Fibroblast of peridontal ligament (primary cell): ENCODE results near the gene CCNB1IP1.
"Not testable (repeated sequence)": the region's sequence is repeated elsewhere in the genome, so short reads cannot be mapped to it uniquely, and the experiment has no call there.

Source experiments
- DNase-seq: peaks from one replicate; pipeline ENCODE4 v3.0.0-alpha.2; 2010; ENCODE audit errors: extremely low read depth

Gene CCNB1IP1

GRCh38 chr14:20332431-20332787 is 670 bp downstream of the CCNB1IP1 start:
- peak; percentile 22 for DNase-seq

DNA sequence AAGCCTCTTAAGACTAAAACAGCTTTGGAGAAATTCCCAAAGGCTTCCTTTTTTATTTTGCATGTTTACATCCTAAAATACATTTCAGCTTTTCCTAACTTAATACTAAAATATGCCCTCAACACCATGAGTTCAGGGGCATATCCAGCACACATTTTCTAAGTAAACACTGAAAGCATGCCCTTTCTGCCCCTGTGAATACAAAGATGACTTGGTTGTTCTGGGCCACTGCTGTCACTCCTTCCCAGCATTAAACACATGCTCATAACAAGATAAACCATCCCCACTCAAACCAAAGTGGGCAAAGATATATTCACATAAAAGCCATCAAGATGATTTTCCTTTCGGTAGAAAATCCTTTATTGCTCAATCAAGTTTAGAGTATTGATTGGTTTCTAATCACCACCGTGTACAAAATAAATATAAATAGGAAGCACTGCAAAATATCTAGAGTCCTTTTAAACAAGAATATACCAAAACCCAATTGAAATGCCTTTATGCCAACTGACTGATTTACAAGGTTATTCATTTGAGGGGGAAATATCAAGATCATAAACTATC is 1.9 kb downstream of the CCNB1IP1 start:
- DNase-seq = no peak

DNA sequence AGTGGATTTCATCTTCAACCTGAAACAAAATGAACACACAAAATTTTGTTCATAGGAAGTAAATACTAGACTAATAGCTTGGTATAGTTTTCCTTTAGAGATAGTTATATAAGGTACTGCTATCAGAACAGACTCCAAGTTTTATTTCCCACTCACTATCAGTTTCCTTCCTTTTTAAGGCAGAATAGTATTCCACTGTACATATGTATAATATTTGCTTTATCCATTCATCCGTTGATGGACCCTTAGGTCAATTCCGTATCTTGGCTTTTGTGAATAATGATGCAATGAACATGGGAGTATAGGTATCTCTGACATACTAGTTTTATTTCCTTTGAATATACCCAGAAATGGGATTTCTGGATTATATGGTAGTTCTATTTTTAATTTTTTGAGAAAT is 3.7 kb downstream of the CCNB1IP1 start:
- no peak for DNase-seq

GRCh38 chr14:20328705-20329104 is 4.4 kb downstream of the CCNB1IP1 start:
- no peak for DNase-seq

GRCh38 chr14:20327005-20327869 is 5.8 kb downstream of the CCNB1IP1 start:
- DNase-seq = peak; percentile 85

DNA sequence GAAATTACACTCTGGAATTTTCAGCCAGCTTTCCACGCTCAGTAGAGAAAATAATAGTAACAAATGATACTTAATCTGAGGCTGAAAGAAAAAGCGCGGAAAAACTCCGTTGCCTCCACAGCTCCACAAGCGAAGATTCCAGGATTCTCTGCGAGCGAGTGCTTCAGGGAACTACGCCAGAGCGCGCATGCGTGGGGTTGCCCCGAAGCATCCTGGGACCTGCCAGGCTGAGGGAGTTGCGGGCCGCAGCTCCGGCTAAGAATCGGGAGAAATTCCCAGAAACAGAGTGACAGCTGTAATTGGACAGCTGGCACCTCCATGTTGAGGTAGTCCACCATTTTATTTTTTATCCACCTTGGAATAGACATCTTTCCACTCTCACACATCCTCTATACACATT is 15.4 kb downstream of the CCNB1IP1 start:
- DNase-seq = no peak

DNA sequence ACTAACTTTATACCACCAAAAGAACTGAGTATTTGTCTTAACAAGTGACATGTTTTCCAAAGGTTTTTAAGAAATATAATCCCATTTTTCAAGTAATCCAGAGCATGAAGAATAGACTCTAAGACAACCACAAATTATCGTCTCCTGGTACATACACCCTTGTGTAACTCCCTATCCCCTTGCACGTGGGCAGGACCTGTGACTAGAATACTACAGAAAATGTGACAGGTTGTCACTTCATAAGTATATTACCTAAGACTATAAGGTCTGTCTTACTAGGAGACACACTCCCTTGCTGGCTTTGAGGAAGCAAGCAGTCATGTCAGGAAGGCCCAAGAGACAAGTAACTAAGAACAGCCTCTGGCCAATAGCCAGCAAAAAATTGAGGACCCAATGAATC is 19.1 kb downstream of the CCNB1IP1 start:
- no peak for DNase-seq

DNA sequence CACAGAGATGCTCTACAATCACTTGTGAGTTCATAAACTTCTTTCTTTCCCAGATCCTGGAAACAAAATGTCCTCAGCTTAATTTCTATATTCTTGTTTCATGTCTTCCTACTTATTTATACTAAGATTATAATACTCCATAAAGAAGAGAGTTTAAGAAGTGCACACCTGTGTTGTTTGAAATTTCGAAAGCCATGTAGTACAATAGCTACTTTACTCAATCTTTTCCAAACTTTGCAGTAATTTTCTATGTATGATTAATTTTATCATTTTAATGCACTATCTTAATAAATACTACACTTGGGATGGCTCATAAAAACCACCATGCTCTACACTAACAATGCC is 27.0 kb downstream of the CCNB1IP1 start:
- no peak for DNase-seq

DNA sequence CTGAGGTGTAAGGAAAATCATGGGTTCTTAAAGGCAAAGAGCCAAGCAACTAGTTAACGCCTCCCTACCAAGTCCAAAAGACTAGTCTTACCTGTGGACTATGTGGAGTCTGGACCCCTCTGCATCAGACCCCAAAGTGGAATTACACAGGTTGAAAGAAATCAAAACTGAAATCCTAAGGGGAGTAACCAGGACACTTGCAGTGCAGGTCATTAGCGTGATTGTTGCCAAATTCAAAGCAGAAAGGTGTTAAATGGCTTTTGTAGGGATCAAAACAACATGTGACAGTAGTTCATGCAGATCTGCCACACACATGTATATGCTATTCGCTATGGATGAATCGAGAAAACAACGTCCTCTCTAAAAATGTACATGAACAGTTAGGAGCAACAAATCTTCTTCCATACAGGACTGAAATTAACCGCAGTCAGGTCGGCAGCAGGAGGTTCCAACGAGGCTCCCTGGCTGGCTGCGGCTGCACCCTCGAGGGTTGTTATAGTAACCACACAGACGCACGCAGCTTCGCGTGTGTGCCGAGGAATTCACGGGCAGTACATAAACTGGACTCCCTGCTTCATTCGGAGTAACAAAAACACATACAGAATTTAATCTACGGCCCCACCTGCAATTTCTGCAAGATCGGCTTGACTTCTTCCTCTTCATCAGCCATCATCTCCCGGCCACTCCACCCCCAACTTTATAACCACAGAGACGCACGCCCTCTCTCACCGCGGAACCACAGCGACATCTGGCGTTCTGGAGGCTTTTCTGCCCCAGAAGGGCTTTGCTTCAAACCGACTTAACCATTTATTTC is 27.6 kb downstream of the CCNB1IP1 start, which contains the start of gene TTC5:
TTC5 (minus strand) TSS at position 687 of the 814 bp plus-strand sequence; CDS start at position 673, 14 bp downstream.
- peak; percentile 94 for DNase-seq

DNA sequence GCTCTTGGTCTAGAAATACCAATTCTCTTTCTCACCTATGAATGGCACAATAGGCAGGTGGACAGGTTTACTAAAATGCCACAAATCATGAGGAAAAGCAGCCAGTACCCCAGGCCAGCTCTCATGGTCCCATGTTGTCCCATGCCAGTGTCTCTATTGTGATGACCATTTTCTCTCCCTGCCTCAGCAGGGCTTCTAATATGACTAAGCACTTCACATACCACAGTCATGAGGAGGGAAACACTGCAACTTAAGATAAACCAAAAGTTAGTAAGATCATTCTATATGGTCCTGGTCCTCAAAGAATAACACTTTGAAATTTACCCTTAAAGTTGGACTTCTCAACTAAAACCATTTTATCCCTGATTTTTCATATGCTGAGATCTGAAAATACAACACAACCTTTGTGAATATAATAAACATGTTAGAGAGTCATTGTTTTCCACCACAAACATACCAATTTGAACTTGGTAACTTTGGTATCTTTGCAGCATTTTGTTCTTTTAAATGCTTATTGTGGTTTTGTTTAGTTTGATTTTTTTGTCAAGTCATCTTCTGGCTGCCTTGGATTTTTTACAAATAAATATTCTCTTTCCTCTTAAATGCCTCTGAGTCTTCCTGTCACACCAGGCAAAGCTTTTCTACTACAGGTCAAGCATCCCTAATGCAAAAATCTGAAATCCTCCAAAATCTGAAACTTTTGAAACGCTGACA is 30.9 kb downstream of the CCNB1IP1 start:
- peak; percentile 33 for DNase-seq

GRCh38 chr14:20295067-20295466 is 38.0 kb downstream of the CCNB1IP1 start:
- no peak for DNase-seq

DNA sequence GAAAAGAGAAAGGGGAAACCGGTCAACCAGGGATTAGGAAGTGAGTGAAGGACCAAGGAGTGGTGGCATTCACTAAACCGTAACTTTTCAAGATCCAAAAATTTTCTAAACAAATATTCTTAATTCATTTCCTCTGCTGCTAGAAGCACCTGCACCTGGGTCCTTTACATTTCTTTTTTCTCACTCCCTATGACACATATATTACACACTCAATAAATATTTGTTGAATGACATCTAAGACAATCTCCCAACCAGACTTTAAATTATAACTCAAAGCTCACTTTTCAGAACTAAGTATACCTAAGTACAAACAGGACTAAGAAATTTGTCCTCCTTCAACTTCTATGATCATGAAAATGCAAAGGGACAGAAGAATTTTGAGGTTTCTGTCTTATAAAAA is 38.4 kb downstream of the CCNB1IP1 start:
- no peak for DNase-seq

GRCh38 chr14:20281998-20282397 is 51.1 kb downstream of the CCNB1IP1 start:
- not testable (repeated sequence) for DNase-seq

DNA sequence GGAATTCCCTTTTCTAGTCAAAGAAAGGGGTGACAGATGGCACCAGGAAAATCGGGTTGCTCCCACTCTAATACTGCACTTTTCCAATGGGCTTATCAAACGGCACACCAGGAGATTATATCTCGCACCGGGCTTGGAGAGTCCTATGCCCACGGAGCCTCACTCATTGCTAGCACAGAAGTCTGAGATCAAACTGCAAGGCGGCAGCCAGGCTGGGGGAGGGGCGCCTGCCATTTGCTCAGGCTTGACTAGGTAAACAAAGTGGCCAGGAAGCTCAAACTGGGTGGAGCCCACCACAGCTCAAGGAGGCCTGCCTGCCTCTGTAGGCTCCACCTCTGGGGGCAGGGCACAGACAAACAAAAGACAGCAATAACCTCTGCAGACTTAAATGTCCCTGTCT is 52.8 kb downstream of the CCNB1IP1 start:
- DNase-seq = not testable (repeated sequence)

GRCh38 chr14:20278414-20278813 is 54.7 kb downstream of the CCNB1IP1 start:
- no peak for DNase-seq

- DNase-seq = no peak
Measured at GRCh38 chr14:20277409-20277808, 55.7 kb downstream of the CCNB1IP1 start.

DNA sequence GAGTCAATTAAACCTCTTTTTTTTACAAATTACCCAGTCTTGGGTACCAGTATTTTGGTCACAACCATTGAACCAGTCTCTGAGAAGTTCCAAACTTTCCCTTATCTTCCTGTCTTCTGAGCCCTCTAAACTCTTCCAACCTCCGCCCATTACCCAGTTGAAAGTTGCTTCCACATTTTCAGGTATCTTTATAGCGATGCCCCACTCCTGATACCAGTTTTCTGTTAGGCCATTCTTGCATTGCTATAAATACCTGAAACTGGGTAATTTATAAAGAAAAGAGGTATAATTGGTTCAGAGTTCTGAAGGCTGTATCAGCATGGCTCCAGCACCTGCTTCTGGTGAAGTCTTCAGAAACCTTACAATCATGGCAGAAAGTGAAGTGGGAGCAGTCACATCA is 59.0 kb downstream of the CCNB1IP1 start:
- no peak for DNase-seq

GRCh38 chr14:20264361-20264760 is 68.7 kb downstream of the CCNB1IP1 start:
- not testable (repeated sequence) for DNase-seq

- peak; percentile 48 for DNase-seq
Measured at GRCh38 chr14:20262642-20263128, 70.4 kb downstream of the CCNB1IP1 start.
